GM12875 (cell line): Measurements from ENCODE around the gene WNK2.

Experiments used
- H3K4me3 ChIP-seq: one replicate; pipeline ENCODE4 v1.5.1; 2011; ENCODE audit warnings: low read depth, low read length, control low read depth
- CTCF ChIP-seq: IDR thresholded peaks from 2 replicates; pipeline ENCODE4 v1.5.1; 2011; ENCODE audit warnings: low read depth, mild to moderate bottlenecking, control low read depth, inconsistent platforms, low read length, moderate library complexity, borderline replicate concordance; ENCODE audit not compliant: insufficient read depth

Gene WNK2

GRCh38 chr9:93166699-93167098, 17.2 kb upstream of the WNK2 start:
- TF ChIP-seq CTCF = no peak

GRCh38 chr9:93167185-93167584, 16.8 kb upstream of the WNK2 start:
- H3K4me3 ChIP-seq = no peak overlapping the region
- TF ChIP-seq CTCF = no peak

More at GRCh38 chr9:93166699-93167098, 17.2 kb upstream of the WNK2 start:
- no peak overlapping the region for H3K4me3 ChIP-seq

- TF ChIP-seq CTCF = no peak
- no peak overlapping the region for H3K4me3 ChIP-seq
Observed at GRCh38 chr9:93167838-93168237, 16.1 kb upstream of the WNK2 start.

GRCh38 chr9:93168581-93168980, 15.4 kb upstream of the WNK2 start:
- no peak overlapping the region for H3K4me3 ChIP-seq
- no peak for TF ChIP-seq CTCF

- no peak for TF ChIP-seq CTCF
- no peak overlapping the region for H3K4me3 ChIP-seq
Observed at GRCh38 chr9:93169444-93169843, 14.5 kb upstream of the WNK2 start.

GRCh38 chr9:93170571-93170970, 13.4 kb upstream of the WNK2 start:
- TF ChIP-seq CTCF = no peak
- no peak overlapping the region for H3K4me3 ChIP-seq

- TF ChIP-seq CTCF = no peak
- H3K4me3 ChIP-seq = no peak overlapping the region
Observed at GRCh38 chr9:93171261-93171990, 12.5 kb upstream of the WNK2 start.
